SK-N-SH treated with all-trans-retinoic acid at 6 μM for 48 hours (cell line): ENCODE data around the gene KCNH4.

Experiments used
- CREB5 ChIP-seq: fragments of 250-450 bp; sonication (Bioruptor Pico); IDR thresholded peaks from 2 replicates; pipeline ENCODE4 v1.5.1; 2020; ENCODE audit warnings: low read depth, mild to moderate bottlenecking, moderate library complexity
- ZFP3 ChIP-seq: fragments of 250-450 bp; sonication (Bioruptor Pico); IDR thresholded peaks from 2 replicates; pipeline ENCODE4 v1.5.0; 2020; ENCODE audit warnings: mild to moderate bottlenecking, moderate library complexity
- TF ChIP-seq, protein P1 (sequence below): fragments of 250-450 bp; sonication (Bioruptor Pico); IDR thresholded peaks from 2 replicates; pipeline ENCODE4 v1.8.0; 2021; ENCODE audit warnings: low read depth, mild to moderate bottlenecking, moderate library complexity, borderline replicate concordance
- TF ChIP-seq, protein P2 (sequence below): fragments of 250-450 bp; sonication (Bioruptor Pico); IDR thresholded peaks from 2 replicates; pipeline ENCODE4 v1.5.0; 2020; ENCODE audit warnings: mild to moderate bottlenecking, moderate library complexity

- TF ChIP-seq, protein P1, sequence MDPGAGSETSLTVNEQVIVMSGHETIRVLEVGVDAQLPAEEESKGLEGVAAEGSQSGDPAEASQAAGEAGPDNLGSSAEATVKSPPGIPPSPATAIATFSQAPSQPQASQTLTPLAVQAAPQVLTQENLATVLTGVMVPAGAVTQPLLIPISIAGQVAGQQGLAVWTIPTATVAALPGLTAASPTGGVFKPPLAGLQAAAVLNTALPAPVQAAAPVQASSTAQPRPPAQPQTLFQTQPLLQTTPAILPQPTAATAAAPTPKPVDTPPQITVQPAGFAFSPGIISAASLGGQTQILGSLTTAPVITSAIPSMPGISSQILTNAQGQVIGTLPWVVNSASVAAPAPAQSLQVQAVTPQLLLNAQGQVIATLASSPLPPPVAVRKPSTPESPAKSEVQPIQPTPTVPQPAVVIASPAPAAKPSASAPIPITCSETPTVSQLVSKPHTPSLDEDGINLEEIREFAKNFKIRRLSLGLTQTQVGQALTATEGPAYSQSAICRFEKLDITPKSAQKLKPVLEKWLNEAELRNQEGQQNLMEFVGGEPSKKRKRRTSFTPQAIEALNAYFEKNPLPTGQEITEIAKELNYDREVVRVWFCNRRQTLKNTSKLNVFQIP (CRISPR knock-in tag) = no peak
- TF ChIP-seq, protein P2, sequence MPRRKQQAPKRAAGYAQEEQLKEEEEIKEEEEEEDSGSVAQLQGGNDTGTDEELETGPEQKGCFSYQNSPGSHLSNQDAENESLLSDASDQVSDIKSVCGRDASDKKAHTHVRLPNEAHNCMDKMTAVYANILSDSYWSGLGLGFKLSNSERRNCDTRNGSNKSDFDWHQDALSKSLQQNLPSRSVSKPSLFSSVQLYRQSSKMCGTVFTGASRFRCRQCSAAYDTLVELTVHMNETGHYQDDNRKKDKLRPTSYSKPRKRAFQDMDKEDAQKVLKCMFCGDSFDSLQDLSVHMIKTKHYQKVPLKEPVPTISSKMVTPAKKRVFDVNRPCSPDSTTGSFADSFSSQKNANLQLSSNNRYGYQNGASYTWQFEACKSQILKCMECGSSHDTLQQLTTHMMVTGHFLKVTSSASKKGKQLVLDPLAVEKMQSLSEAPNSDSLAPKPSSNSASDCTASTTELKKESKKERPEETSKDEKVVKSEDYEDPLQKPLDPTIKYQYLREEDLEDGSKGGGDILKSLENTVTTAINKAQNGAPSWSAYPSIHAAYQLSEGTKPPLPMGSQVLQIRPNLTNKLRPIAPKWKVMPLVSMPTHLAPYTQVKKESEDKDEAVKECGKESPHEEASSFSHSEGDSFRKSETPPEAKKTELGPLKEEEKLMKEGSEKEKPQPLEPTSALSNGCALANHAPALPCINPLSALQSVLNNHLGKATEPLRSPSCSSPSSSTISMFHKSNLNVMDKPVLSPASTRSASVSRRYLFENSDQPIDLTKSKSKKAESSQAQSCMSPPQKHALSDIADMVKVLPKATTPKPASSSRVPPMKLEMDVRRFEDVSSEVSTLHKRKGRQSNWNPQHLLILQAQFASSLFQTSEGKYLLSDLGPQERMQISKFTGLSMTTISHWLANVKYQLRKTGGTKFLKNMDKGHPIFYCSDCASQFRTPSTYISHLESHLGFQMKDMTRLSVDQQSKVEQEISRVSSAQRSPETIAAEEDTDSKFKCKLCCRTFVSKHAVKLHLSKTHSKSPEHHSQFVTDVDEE (CRISPR knock-in tag) = no peak
- TF ChIP-seq CREB5 (CRISPR knock-in tag) (no peak), ZFP3 (CRISPR knock-in tag) (no peak)
These were observed 53.5 kb downstream of the KCNH4 start for GRCh38 chr17:42127414-42127813.
